ENCODE data around the gene VPS54.
"Not testable (repeated sequence)": the region's sequence is repeated elsewhere in the genome, so short reads cannot be mapped to it uniquely, and the experiment has no call there.

Gene VPS54

GRCh38 chr2:63866009-63866709 is 153.1 kb downstream of the VPS54 start:
- ATAC-seq (no peak), DNase-seq (no peak)

GRCh38 chr2:63865159-63865799 is 153.9 kb downstream of the VPS54 start:
- ATAC-seq = no peak
- no peak for DNase-seq

- DNase-seq (no peak), ATAC-seq (no peak)
These were observed 155.5 kb downstream of the VPS54 start for GRCh38 chr2:63863707-63864106.

DNA sequence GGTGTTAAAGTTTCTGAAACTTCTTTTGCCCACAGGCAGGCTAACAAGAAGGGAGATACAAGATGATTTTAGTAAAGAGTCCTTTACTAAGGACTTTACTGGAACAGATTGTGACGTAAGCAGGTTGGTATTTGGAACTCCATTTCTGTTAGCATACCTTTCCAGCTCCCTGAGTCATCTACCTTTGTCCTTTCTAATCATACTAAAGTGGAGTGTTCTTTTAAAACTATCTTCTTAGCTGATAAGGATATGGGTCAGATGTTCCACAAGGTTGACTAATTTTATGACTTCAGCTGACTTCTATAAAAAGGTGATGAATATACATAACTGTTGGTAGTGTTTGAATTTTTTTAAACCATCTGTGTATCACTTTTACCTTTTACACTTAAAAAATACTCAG is 156.4 kb downstream of the VPS54 start:
- peak; percentile 89 for ATAC-seq

DNA sequence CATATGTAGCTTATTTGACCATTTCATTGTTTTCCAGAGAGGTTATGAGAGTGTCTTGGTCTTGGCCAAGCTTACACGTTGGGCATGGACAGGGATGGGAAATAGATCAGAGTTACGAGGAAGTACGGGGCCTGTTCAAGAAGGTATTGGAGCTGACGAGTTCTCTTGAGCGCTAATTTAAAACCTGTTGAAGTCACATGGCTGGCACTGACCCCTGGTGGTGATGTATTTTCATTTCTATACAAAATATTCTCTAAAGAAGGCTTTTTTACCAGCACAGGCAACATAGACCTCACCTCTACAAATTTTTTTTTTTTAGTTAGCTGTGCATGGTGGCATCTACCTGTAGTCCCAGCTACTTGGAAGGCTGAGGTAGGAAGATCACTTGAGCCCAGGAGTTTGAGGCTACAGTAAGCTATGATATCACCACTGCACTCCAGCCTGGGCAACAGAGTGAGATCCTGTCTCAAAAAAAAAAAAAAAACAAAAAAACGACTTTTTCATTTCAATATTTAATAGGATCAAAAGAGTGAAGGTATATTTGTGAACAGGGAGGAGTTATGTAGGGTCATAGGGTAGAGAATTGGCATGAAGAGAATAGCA is 157.9 kb downstream of the VPS54 start:
- peak; percentile 50 for ATAC-seq
- DNase-seq = peak; percentile 55

More for the DNA sequence above, 156.4 kb downstream of the VPS54 start:
- no peak for DNase-seq

- ATAC-seq = no peak
These were observed 160.9 kb downstream of the VPS54 start for GRCh38 chr2:63858291-63858690.

GRCh38 chr2:63856303-63856603 is 163.0 kb downstream of the VPS54 start:
- ATAC-seq = peak; percentile 66
- no peak for DNase-seq

More at GRCh38 chr2:63858291-63858690, 160.9 kb downstream of the VPS54 start:
- no peak for DNase-seq

- DNase-seq (no peak), ATAC-seq (no peak)
These were observed 163.6 kb downstream of the VPS54 start for GRCh38 chr2:63855418-63856302.

DNA sequence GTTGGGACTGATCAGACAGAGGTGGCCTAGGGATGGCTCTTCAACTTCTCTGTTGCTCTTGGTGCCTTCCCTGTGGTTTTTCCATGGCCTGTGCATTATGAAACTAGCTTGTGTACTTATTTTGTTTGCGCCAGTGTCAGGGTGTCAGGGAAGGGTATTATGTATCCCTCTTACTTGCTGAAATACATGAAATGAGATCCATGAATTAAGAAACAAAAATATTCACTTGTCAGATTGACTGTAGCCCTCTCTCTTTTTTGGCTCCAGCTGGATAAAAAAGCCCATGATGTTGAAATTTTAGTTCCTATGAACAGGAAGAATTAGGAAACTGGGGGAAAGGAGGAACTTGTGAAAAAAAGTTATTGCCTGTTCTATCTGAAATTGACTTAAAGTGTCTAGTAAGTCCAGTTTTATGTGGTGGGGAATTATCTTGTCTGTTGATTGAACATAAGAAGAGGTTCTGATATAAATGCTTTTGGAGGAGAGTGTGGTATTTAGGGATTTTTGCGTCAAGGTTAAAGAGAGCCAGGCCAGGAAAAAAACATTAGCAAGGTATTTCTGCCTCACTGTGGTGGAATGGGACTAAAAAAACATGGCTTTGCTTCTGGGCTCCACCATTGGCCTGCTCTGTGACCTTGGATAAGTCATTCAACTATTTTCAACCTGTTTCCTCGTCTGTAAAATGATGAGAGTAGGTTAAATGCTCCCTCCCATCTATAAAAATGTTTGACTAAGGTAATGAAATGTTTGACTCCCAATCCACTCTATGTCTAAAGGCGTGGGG is 165.5 kb downstream of the VPS54 start:
- no peak for ATAC-seq

GRCh38 chr2:63851691-63852311 is 167.4 kb downstream of the VPS54 start:
- ATAC-seq = no peak

More for the DNA sequence above, 165.5 kb downstream of the VPS54 start:
- DNase-seq = no peak

GRCh38 chr2:63850649-63851048 is 168.6 kb downstream of the VPS54 start:
- peak; percentile 68 for ATAC-seq
- DNase-seq = no peak

More at GRCh38 chr2:63851691-63852311, 167.4 kb downstream of the VPS54 start:
- no peak for DNase-seq

GRCh38 chr2:63850204-63850571 is 169.0 kb downstream of the VPS54 start:
- DNase-seq (no peak), ATAC-seq (no peak)

GRCh38 chr2:63849381-63850203 is 169.6 kb downstream of the VPS54 start:
- DNase-seq (no peak), ATAC-seq (no peak)

GRCh38 chr2:63847571-63847970 is 171.7 kb downstream of the VPS54 start:
- ATAC-seq, DNase-seq: not testable (repeated sequence)

- ATAC-seq (no peak), DNase-seq (no peak)
These were observed 172.7 kb downstream of the VPS54 start for GRCh38 chr2:63846487-63846886.

DNA sequence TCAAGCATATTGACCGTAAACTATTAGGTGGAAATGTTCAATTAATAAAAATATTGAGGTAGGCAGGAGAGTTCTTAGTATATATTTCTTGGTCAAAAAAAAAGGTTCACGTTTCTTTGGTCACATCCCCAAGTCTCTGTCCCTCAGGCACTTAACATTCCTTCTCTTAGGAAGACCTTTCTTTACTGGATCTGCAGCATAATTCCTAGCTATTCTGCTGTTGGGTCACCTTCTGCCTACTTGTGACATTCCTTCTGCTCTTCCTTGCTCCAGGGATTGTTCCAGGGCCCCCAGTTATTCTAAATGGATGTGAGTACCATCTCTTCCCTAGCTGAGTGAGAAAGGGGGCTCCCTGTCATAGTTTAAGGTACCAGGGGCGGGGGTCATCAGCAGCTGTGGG is 173.4 kb downstream of the VPS54 start:
- DNase-seq (no peak), ATAC-seq (no peak)

GRCh38 chr2:63844616-63845015 is 174.6 kb downstream of the VPS54 start:
- DNase-seq = no peak
- no peak for ATAC-seq

- ATAC-seq = no peak
These were observed 175.4 kb downstream of the VPS54 start for GRCh38 chr2:63843791-63844190.

GRCh38 chr2:63843093-63843492 is 176.1 kb downstream of the VPS54 start:
- no peak for DNase-seq

More at GRCh38 chr2:63843791-63844190, 175.4 kb downstream of the VPS54 start:
- DNase-seq = no peak

More at GRCh38 chr2:63843093-63843492, 176.1 kb downstream of the VPS54 start:
- no peak for ATAC-seq
